Effector CD8-positive, alpha-beta T cell (primary cell): ENCODE results near the gene MCOLN3.
"Not testable (repeated sequence)": the region's sequence is repeated elsewhere in the genome, so short reads cannot be mapped to it uniquely, and the experiment has no call there.

Experiments
- DNase-seq: peaks from one replicate; lab custom pipeline; 2025; lab: John Stamatoyannopoulos, UW

Gene MCOLN3

DNA sequence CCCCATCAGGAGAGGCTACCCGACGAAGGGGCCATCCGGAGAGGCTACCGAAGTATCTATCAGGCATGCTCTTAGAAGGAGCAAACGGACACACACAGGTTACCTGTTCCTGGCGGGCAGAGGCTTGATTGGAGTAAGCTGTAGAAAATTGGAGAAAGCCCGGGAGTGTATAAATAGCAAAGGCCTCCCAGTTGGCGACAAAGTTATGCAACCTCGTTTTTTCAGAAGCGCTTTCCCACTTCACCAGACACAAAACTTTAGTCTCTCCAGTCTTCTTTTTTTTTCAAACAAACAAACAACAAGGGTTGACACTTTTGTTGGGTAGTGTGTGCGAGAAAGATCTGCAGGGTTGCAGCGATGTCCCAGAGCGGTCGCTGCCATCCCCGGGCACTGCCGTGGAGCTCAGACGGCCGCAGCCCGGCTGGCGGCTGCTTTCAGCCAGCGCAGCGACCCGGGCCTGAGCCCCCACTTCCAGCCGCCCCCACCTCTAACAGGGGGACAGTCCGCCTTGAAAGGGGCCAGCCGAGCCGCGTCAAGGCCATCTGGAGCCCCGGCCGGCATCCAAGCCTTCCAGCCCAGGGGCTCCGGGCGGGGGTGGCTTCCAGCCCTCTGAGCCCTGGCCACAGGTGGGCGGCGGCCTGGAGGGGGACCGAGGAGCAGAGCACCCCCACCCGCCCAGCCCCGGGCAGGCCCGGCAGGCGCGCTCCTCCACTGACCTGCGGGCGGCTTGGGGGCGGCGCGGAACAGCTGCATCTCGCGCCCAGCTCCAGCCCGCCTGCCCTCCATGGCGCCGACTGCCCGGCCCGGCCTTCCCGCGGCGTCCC, 616 bp downstream of the MCOLN3 start:
- no peak for DNase-seq

GRCh38 chr1:85047144-85047471, 1.2 kb downstream of the MCOLN3 start:
- DNase-seq, result no peak

DNA sequence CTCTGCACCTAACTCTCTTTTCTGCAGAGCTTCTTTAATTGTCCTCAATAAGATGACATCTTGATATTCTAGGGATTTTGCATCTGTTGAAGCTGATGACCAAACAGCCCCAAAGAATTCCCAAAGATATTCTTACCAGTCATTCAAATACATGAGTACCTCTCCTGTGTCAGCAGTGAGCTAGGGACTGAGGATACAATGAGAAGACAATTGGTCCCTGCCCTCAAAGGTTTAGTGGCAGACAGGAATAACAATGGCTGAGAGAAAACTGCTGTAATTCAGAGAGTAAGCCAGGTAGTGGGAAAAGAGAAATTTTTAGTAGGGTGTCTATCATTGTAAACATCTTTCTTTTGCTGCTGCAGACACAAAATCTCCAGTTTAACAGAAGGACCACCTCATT, 5.9 kb downstream of the MCOLN3 start:
- DNase-seq, result no peak

DNA sequence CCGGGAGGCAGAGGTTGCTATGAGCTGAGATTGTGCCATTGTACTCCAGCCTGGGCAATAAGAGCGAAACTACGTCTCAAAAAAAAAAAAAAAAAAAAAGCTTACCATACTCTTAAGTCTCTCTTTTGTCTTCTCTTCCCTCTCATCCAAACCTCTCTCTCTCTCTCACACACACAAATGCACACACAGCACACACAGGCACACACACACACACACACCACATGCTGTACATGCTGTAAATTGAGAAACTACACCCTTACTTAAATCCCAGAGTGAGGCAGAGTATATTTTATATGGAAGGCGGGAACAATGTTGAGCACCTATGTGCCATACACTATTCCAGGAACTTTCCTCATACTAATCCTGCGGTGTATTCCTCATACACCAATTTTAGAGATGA, 6.5 kb downstream of the MCOLN3 start:
- no peak for DNase-seq

GRCh38 chr1:85033221-85033620, 15.1 kb downstream of the MCOLN3 start:
- no peak for DNase-seq

- no peak for DNase-seq
Observed at GRCh38 chr1:85030536-85030935, 17.8 kb downstream of the MCOLN3 start.

- no peak for DNase-seq
Observed at GRCh38 chr1:85028151-85028550, 20.1 kb downstream of the MCOLN3 start.

GRCh38 chr1:85027242-85027983, 20.9 kb downstream of the MCOLN3 start:
- no peak for DNase-seq

- DNase-seq, result no peak
Observed at GRCh38 chr1:85025940-85026339, 22.4 kb downstream of the MCOLN3 start.

GRCh38 chr1:85024736-85025135, 23.6 kb downstream of the MCOLN3 start:
- no peak for DNase-seq

GRCh38 chr1:85022700-85023099, 25.6 kb downstream of the MCOLN3 start:
- no peak for DNase-seq

GRCh38 chr1:85019994-85020393, 28.3 kb downstream of the MCOLN3 start:
- no peak for DNase-seq

- no peak for DNase-seq
Observed at GRCh38 chr1:85015826-85016225, 32.5 kb downstream of the MCOLN3 start.

DNA sequence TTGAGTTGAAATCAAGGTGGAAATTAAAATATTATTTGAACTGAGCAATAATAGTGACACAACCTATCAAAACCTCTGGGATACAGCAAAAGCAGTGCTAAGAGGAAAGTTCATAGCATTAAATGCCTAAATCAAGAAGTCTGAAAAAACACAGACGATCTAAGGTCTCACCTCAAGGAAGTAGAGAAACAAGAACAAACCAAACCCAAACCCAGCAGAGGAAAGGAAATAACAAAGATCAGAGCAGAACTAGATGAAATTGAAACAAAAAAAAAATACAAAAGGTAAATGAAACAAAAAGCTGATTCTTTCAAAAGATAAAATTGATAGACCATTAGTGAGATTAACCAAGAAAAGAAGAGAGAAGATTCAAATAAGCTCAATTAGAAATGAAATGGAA, 42.7 kb downstream of the MCOLN3 start:
- DNase-seq, result not testable (repeated sequence)

DNA sequence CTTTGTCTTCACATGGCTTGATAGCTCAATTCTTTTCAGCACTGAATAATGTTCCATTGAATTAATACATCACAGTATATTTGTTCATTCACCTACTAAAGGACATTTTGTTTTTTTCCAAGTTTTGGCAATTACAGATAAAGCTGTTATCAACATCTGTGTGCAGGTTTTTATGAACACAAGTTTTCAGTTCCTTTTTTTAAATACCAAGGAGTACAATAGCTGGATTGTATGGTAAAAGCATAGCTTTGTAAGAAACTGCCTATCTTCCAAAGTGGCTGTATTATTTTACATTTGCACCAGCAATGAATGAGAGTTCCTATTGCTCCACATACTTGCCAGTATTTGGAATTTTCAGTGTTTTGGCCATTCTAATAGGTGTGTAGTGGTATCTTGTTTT, 46.6 kb downstream of the MCOLN3 start:
- no peak for DNase-seq

GRCh38 chr1:84998642-84999280, 49.5 kb downstream of the MCOLN3 start:
- DNase-seq, result peak; percentile 13

DNA sequence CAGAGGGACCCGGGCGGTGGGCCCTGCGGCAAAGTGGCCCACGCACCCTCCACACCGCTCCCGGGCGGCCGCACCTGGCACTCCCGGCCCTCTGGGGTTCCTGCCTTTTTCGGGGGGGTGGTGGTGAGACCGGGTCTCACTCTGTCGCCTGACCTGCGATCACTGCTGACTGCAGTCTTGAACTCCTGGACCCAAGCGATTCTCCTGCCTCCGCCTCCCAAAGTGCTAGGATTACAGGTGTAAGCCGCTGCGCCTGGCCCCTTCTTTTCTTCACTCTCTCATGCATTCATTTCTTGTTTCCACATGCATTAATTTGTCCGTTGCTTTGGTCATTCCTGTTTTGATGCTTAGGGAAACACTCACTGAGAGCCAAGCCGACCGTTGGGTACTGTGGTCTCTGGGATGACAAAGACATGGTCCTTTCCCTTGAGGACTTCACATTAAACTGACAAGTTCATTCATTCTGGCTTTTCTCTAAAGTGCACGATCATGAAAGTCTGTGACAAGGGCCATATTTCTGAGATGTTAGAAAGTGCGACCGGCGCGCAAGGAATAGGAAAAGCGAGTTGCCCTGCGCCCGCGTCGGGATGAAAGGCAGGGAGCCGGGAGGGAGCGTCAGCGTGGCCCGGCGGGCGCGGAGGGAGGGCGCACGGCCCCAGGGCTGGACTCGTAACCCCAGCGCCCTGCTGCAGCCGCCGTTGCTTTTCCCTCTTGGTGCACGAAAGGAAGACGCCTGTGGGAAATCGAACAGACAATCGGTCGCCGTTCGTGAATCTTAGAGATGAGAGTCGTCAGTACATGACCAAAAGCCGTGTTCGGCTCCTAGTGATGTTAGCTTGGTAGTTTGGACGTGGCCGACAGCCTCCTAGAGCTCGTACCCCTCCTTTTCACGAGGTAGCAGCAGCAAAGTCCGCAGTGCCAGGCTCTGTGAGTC, 50.4 kb downstream of the MCOLN3 start:
- no peak for DNase-seq

- peak; percentile 24 for DNase-seq
Observed at GRCh38 chr1:84996846-84997666, 51.2 kb downstream of the MCOLN3 start, which contains the start of gene MCOLN2. Gene MCOLN2, minus strand, starts transcription at chr1:84997113. Its CDS starts 241 bp downstream, at chr1:84996872.

DNA sequence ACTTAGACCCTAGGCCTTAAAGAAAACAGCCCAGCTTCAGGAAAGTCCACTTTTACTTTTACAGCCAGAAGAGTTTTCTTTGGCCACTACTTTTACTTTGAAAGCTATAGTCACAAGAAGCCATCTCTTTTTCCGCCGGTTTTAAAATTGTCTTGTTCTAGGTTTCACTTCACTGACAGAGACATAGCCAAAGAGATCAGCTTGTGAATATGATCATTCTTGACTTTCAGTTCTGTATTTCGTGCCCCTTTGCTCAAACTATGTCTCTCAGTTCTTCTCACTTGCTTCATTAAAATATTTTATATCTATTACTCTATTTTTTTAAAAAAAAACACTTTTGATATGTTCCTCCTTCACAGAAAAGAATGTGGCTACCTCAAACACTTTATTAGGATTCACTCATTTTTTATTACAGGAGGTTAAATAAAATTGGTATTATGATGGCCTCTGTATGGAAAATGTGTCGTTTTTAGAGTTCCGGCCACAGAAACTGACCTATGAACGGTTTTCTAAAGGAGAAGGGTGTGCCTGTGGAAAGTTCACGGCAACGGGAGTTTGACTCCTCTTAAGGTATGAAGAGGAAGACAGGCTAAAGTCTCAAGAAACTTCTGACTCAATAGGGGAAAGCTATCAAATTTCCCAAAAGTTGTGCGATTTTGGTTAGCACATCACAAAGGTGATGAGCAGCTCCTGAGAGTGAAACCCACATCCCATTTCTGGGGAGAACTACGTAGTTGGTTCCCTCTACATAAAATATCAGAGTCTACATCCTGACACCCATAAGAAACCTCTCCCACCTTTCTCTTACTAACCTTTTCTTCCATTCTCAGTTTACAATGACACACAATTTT, 52.6 kb downstream of the MCOLN3 start:
- DNase-seq, result no peak
